ENCODE measurements around the gene SUPT5H.
A peak's percentile ranks its signal among the peaks of the same experiment; 100 is the strongest.
"Not testable (repeated sequence)": the region's sequence is repeated elsewhere in the genome, so short reads cannot be mapped to it uniquely, and the experiment has no call there.

SUPT5H gene

DNA sequence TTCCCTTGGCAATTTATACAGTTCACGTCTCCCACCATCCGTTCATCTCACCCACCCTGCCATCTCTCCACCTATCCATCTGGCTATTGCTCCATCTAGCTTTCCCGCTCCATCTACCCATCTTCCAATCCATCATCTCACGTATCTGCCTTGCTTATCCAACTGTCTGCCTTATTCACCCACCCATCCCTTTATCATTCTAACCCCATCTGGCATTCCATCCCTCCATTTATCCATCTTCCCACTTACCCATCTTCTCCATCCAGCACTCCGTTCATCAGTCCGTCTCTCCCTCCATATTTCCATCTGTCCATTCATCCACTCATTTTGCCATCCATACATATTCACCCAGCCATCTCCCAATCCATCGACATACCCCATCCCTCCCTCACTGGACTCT lies 19.6 kb upstream of the SUPT5H start:
- no peak for DNase-seq (ENCODE audit: low spot score)

DNA sequence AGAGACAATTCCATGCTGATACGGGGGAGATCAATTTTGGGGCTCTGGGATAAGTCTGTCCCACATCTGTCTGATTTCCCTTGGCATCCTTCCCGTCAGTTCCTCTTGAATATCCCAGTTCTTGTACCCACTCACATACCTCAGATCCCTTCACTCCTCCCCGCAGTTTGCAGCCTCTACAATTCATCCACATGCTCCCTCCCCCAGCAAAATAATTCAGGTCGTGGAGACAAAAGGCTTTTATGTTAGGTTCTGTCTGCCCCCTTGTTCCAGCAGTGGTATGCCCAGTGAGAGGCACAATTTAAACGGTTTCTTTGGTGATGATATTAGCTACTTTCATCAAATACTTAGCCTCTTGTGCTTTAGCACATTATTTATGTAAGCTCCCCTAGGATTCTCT lies 19.2 kb upstream of the SUPT5H start:
- no peak for DNase-seq (ENCODE audit: low spot score)

DNA sequence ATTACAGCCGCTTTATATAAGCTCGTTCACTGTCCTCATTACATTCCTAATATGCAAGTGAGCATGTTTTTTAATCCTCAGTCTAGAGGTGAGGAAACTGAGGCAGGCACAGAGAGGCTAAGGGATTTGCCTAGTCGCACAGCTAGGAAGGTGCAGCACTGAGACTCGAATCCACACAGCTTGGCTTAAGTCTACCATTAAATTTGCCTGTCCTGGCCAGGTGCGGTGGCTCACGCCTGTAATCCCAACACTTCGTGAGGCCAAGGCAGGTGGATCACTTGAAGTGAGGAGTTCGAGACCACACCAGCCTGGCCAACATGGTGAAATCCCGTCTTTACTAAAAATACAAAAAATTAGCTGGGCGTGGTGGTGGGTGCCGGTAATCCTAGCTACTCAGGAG lies 17.7 kb upstream of the SUPT5H start:
- DNase-seq (ENCODE audit: low spot score): no peak

DNA sequence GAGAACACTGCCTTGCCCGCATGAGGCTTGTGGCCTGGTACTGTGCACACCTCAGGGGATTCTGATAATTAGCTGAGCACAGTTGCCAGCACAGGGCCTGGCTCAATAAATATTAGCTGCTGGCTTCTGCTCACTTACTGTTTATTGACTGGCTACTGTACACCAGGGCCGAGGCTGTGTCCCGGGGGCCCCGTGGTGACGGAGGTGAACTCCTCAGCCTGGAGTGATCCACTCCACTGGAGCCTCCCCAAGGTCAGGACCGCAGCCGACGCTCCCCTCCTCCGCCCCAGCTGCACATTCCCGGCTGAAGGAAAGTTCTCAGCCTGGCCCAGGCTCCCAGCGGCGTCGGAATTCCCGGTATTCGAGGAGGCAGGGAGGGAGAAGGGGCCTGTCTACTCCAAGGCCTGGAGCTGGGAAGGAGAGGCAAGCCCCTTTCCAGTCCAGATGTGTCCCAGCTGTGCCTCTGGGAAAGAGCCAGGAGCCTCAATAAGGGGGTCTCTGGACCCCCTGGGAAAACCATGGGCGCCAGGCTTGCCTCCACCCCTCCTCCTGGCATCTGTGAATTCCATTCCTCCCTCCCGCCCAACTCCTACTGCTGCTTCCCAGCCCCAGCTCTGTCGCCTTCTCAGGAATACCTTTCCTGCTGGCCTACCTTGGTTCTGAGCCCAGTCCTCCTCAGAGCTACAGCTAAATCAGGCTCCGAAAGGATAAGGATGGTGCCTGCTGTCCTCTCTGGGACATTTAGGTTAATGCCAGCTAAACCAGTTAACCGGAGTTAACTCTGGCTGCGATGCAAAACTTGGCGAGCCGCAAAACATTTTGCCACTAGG lies 16.9 kb upstream of the SUPT5H start:
- no peak for DNase-seq (ENCODE audit: low spot score)

DNA sequence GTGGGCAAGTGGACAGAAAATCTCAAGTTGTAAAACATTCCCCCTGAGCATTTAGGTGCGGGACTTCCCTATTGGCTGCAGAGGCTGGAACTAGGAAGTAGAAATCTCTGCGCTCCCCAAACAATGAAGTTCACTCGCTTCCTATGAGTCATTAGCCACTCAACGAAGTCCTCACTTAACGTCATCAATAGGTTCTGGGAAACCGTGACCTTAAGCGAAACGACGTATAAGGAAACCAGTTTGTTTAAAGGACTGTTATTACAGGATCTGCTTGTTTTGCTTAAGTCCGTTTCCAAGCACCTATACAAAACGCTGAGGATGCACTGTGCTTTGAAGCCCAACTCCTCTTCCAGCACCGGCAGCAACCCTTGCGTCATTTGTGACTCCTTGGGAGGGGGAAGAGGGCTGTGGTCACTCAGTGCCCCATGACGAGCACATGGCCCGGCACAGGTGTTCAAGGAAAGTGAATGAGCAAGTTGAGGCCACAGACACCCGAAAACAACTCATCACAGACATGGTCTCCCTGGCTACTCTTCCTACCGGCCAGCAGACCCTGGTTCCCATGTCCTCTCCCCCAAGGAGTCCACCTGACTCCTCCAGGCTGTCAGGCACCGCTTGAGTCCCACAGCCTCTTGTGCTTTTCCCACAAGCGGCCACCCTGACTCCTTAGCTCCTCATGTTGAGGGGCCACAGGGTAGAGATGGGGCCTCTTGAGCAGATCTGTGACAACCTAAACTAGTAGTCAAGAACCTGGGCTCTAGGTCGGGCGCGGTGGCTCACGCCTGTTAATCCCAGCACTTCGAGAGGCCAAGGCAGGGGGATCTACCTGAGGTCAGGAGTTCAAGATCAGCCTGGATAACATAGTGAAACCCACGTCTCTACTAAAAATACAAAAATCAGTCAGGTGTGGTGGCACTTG lies 14.4 kb upstream of the SUPT5H start:
- no peak for DNase-seq (ENCODE audit: low spot score)

DNA sequence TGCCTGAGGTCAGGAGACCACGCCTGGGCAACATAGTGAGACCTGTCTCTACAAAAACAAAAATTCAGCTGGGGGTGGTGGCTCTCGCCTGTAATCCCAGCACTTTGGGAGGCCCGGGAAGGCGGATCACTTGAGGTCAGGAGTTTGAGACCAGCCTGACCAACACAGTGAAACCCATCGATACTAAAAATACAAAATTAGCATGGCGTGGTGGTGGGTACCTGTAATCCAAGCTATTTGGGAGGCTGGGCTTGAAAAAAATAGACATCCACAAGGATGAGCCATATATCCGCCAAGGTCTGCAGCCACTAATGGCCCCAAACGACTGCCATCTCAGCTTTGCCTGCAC lies 12.7 kb upstream of the SUPT5H start:
- no peak for DNase-seq (ENCODE audit: low spot score)

DNA sequence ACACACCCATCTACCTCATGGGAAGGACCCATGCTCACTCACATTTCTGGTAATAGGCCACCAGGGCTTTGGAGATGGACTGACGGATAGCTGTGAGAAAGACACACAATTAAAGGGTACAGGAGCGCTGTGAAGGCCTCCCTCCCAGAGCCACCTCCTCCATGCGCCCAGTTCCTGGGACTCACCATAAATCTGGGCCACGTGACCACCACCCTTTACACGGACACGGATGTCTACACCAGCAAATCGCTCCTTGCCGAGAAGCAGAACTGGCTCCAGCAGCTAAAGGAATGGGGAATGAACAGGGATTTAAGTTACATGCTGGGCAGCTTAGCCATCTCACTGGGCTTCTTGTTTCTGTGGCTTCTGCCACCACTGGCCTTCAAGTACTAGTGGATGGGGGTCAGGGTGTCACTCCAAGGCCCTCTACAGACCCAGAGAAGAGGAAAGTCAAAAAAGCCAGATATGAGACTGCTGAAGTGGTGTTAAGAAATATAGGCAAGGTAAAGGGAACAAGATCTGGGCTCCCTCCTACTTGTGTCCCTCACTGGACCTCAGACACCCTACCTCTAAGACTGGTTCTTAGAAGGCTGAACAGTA lies 11.8 kb upstream of the SUPT5H start:
- no peak for DNase-seq (ENCODE audit: low spot score)

DNA sequence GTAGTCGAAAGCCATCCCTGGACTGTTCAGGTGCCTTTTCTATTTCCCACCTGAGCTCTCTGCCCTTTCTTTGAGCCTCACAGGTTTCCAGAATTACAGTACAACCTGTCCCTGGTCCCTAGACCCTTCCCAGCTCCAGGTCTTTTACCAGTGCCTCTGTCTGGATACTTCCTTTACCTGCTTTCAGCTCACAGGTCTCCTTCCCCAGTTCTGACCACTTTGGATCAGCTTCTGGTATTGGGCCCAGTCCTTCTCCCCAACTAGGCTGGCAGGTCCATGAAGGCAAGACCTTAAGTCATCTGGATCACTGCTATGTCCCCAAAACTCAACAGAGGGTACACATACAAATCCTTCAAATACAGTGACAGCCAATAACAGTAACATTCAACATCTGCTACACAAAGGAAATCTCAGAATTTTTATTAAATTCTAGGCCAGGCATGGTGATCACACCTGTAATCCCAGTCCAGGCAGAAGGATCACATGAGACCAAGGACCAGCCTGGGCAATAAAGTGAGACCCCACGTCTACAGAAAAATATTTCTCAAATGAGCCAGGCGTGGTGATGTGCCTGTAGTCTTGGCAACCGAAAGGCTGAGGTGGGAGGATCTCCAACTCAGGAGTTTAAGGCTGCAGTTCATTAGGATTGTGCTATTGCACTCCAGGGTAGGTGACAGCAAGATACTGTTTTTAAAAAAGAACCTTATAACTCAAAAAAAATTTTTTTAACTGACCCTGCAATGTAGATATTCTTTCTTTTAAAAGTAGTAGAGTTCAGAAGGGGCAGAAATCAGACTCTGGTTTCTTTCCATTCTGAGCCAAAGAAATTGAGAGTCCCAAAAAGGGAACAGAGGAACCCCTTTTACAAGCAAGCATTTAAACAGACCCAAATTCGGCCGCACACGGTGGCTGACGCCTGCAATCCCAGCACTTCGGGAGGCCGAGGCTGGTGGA lies 11.0 kb upstream of the SUPT5H start:
- no peak for DNase-seq (ENCODE audit: low spot score)

DNA sequence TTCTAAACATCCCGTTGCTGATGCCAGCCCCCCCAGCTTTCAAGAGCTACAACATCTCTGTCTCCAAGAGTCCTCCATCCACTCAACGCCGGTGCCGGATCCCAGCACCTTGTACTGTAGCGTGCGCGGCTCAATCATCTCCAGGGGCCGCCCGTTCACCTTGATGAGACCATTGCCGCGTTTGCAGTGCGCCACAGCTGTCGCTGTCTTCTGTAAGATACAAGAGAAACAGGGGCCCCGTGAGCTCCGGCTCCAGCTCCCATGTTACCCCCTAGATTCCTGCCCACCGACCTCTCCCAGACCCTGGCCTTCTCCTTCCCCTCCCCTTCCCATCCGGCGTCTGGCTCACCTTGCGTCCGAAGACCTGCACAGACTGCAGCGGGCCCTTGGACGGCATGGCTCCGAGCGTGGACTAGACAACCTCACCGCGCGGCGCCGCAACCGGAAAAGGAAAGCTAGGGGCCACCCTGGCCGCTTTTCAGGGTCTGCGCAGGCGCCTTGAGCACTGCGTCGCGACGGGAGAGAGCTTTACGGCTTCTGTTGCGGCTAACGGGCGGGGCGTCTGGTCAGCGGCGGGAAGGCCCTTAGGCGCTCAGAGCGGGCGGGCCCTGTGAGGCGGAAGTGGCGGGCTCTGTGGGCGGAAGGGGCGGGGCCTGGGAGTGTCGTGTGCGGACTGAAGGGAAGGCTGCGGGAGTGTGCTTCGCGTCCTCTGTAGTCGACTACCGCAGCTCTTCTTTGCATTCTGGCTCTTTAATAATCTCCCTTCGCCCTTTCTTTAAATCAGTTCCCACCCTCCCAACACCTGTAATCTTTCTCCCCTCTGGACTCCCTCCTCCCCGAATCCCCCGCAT lies 9.7 kb upstream of the SUPT5H start, which contains the start of gene RPS16:
Gene RPS16 (minus strand): TSS at position 451 of the 851 bp plus-strand sequence. CDS start 54 bp downstream, at position 397.
- DNase-seq (ENCODE audit: low spot score): peak; percentile 99

DNA sequence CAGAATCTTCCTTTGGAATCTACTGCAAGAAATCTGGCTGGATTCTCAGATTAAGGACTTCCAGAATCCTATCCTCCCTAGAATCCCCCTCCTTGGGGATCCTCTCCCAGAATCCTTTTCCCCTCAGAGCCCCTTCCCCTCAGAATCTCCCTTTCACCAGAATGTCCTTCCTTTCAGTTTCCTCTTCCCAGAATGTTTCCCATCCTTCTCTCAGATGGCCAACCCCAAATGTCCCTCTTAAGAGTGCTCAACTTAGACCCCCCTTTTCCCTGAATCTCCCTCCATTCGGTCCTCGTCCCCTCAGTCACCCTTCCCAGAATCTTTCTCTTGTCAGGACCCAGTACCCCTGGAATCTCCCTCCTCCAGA lies 9.0 kb upstream of the SUPT5H start:
- DNase-seq (ENCODE audit: low spot score): no peak

DNA sequence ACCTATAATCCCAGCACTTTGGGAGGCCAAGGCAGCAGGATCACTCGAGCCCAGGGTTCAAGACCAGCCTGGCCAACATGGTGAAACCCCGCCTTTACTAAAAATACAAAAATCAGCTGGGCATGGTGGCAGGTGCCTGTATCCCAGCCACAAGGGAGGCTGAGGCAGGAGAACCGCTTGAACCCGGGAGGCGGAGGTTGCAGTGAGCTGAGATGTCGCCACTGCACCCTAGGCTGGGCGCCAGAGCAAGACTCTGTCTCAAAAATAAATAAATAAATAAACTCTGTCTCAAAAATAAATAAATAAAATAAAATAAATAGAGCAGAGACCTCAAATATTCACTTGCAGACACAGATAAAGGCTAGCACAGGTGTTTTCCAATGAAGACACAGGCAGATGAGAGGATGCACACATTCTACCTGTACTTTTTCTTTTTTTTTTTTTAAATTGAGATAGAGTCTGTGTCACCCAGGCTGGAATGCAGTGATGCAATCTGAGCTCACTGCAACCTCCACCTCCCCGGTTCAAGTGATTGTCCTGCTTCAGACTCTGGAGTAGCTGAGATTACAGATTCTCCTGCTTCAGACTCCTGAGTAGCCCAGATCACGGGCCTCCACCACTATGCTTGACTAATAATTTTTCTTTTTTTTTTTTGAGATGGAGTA lies 7.0 kb upstream of the SUPT5H start:
- no peak for DNase-seq (ENCODE audit: low spot score)

DNA sequence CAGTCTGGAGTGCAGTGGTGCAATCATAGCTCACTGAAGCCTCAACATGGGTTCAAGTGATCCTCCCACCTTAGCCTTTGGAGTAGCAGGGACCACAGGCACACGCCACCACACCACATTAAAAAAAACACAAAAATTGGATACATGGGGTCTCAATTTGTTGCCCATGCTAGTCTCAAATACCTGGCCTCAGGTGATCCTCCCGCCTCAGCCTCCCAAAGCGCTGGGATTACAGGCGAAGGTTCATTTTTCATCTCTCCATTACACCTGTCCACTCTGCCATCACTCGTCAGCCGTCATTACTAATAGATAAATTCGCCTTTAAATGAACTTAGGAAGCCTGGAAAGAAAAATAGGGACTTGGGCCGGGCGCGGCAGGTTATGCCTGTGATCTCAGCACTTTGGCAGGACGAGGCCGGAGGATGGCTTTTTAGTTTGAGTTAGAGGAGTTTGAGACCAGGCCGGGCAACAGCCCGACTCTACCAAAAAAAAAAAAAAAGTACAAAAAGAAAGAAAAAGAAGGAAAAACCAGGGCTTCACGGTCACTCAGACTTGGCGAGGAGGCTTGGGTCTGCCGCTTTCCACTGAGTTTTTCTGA lies 685 bp upstream of the SUPT5H start:
- no peak for DNase-seq (ENCODE audit: low spot score)

DNA sequence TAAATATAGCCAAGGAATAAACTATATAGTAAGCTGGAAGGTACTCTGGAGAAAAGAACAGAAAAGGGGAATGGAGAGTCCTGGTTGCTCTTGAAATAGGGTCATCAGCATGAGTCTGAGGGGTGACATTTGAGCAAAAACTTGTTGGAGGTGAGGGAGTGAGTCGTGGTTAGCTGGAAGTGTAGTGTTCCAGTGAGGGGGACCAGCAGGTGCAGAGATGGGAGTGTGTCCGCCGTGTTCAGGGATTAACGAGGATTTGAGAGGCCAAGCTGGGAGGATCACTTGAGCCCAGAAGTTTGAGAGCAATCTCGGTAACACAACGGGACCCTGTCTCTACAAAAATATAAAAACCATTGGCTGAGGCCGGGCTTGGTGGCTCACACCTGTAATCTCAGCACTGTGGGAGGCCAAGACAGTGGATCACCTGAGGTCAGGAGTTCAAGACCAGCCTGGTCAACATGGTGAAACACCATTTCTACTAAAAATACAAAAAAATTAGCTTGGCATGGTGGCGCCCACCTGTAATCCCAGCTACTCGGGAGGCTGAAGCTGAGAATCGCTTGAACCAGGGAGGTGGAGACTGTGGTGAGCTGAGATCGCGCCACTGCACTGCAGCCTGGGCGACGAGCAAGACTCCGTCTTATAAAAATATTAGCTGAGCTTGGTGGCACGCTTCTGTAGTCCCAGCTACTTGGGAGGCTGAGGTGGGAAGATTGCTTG lies 1.1 kb downstream of the SUPT5H start:
- DNase-seq (ENCODE audit: low spot score): no peak

DNA sequence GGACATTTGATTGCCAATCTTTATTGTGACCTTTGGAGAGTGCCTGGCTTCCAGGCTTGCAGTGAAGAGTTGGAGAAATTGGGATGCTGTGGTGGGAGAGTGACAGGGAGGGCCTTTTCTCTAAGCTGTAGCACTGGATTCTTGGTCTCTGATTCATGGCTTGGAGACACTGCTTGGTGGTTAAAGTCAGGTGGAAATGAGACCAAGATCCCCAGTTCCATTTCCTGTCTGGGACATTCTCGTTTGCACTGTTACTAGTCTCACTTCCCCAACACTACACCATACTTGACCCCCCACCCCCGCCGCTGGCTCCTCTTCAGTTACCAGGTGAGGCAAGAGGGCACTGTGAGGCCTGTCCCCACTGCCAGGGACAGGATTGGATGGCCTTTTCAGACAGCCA lies 2.9 kb downstream of the SUPT5H start:
- DNase-seq (ENCODE audit: low spot score): no peak

DNA sequence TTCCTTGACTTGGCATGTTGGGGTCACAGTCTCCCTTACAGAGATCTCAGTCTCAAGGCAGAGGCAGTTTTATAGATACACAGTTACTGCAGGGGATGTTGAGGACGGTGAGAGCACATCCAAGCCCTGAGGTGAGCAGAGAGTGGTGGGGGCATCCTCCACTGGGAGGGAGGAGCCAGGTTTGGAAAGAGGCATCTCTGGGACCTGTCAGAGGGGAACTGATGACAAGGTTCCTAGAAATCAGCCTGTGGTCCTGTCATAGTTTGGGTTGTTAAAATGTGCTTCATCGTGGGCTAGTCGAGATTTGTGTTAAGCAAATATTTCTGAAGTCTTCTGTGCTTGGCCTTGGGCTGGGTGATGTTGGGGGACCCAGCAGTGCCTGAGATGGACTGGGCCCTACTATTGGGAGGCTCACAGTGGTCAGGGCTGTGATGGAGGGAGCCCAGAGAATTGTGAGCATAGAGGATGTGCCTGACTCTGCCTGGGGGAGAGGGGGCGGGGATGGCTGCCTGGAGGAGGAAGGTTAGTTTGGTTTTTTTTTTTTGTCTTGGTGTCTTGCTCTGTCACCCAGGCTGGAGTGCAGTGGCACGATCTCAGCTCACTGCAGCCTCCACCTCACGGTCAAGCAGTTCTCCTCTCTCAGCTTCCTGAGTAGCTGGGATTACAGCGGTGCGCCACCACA lies 3.9 kb downstream of the SUPT5H start:
- no peak for DNase-seq (ENCODE audit: low spot score)

DNA sequence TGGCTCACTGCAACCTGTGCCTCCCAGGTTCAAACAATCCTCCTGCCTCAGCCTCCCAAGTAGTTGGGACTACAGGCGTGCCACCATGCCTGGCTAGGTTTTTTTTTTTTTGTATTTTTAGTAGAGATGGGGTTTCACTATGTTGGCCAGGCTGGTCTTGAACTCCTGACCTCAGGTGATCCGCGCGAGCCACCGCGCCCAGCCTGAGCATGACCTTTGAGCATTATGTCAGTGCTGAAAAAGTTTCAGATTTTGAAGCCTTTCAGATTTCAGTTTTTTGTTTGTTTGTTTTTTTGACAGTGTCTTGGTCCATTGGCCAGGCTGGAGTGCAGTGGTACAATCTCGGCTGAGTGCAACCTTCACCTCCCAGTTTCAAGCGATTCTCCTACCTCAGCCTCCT lies 5.9 kb downstream of the SUPT5H start:
- DNase-seq (ENCODE audit: low spot score): not testable (repeated sequence)

DNA sequence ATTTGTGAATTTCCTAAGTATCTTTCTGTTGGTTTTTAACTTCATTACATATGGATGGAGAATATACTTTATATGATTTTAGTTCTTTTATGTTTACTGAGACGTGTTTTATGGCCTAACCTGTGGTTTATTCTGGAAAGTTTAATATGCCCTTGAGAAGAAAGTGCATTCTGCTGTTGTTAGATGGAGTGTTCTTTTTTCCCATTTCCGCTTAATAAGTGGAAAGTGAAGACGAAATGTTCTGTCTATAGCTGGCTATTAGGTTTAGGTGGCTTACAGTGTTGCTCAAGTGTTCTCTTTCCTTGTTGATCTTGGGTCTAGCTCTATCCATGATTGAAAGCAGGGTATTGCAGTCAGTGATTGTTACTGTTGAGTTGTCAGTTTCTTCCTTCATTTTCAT lies 18.0 kb downstream of the SUPT5H start:
- no peak for DNase-seq (ENCODE audit: low spot score)

DNA sequence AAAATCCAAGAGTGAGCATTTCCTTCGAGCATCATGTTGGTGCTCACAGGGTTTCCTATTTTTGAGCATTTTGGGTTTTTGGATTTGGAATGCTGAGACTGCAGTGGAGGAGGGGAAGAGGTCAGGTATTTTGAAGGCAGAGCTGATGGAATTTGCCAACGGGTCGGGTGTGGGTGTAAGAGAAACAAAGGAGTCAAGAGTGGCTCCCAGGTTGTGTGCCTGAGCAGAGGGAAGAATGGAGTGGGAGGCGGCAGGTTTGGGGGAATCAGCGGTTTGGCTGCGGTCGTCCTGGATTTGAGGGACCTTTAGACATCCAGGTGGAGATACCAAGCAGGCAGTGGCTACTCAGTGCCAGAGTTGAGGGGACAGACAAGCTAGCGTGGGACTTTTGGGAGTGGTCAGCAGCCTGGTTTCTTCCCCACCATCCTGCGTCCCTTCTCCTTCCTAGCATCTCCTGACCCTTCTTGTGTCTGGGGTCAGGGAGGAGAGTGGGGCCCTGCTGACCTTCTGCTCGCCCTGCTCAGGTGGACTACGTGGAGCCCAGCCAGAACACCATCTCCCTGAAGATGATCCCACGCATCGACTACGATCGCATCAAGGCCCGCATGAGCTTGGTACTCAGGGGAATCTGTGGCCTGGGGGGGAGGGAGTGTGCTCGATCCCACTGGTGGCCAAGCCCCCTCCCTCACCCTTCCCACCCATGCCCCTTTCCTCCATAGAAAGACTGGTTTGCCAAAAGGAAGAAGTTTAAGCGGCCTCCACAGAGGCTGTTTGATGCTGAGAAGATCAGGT lies 20.8 kb downstream of the SUPT5H start:
- no peak for DNase-seq (ENCODE audit: low spot score)
